HEK293T (cell line): ENCODE measurements around the gene DNAJC5.

Experiments
- BHLHE40 ChIP-seq: fragments of 450-650 bp; IDR thresholded peaks from 2 replicates; pipeline ENCODE4 v1.6.1; 2016; ENCODE audit warnings: mild to moderate bottlenecking, moderate library complexity, borderline replicate concordance
- ELF4 ChIP-seq: fragments of 450-650 bp; IDR thresholded peaks from 2 replicates; pipeline ENCODE4 v1.6.1; 2017; ENCODE audit warnings: antibody characterized with exemption
- FOXA1 ChIP-seq: fragments of 450-650 bp; IDR thresholded peaks from 2 replicates; pipeline ENCODE4 v1.6.1; 2016; ENCODE audit warnings: mild to moderate bottlenecking
- FOXK2 ChIP-seq: fragments of 450-650 bp; IDR thresholded peaks from 2 replicates; pipeline ENCODE4 v1.6.1; 2016; ENCODE audit warnings: mild to moderate bottlenecking
- FOXM1 ChIP-seq: fragments of 450-650 bp; IDR thresholded peaks from 2 replicates; pipeline ENCODE4 v1.6.1; 2017; ENCODE audit warnings: mild to moderate bottlenecking, borderline replicate concordance
- HDGF ChIP-seq: fragments of 450-650 bp; IDR thresholded peaks from 2 replicates; pipeline ENCODE4 v1.6.1; 2017; ENCODE audit warnings: antibody characterized with exemption, borderline replicate concordance
- NFRKB ChIP-seq: fragments of 450-650 bp; IDR thresholded peaks from 2 replicates; pipeline ENCODE4 v1.6.1; 2016; ENCODE audit warnings: mild to moderate bottlenecking, moderate library complexity
- SP1 ChIP-seq: fragments of 450-650 bp; IDR thresholded peaks from 2 replicates; pipeline ENCODE4 v1.6.1; 2017
- SUZ12 ChIP-seq: fragments of 450-650 bp; IDR thresholded peaks from 2 replicates; pipeline ENCODE4 v1.6.1; 2016; ENCODE audit warnings: mild to moderate bottlenecking
- TARDBP ChIP-seq: fragments of 450-650 bp; IDR thresholded peaks from 2 replicates; pipeline ENCODE4 v1.6.1; 2016
- ZNF384 ChIP-seq: fragments of 450-650 bp; IDR thresholded peaks from 2 replicates; pipeline ENCODE4 v1.6.1; 2016
- TF ChIP-seq, protein P1 (sequence below): fragments of 450-650 bp; IDR thresholded peaks from 2 replicates; pipeline ENCODE4 v1.6.1; 2016

DNA sequence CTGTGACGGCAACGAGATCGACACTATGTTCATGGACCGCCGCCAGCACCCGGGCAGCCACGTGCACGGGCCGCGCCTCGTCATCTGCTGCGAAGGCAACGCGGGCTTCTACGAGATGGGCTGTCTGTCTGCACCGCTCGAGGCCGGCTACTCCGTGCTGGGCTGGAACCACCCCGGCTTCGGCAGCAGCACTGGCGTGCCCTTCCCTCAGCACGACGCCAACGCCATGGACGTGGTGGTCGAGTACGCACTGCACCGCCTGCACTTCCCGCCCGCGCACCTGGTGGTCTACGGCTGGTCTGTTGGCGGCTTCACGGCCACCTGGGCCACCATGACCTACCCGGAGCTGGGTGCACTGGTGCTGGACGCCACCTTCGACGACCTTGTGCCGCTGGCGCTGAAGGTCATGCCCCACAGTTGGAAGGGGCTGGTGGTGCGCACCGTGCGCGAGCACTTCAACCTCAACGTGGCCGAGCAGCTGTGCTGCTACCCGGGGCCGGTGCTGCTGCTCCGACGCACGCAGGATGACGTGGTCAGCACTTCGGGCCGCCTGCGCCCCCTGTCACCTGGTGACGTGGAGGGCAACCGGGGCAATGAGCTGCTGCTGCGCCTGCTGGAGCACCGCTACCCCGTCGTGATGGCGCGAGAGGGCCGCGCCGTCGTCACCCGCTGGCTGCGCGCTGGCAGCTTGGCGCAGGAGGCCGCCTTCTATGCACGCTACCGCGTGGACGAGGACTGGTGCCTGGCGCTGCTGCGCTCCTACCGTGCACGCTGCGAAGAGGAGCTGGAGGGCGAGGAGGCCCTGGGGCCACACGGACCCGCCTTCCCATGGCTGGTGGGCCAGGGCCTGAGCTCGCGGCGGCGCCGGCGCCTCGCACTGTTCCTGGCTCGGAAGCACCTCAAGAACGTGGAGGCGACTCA lies 32.7 kb upstream of the DNAJC5 start:
- TF ChIP-seq SP1 (no peak), SUZ12 (no peak), TARDBP (no peak), FOXM1 (no peak), BHLHE40 (no peak), FOXK2 (no peak), ELF4 (no peak), FOXA1 (no peak), NFRKB (no peak), ZNF384 (no peak), HDGF (no peak)
- TF ChIP-seq, protein P1, sequence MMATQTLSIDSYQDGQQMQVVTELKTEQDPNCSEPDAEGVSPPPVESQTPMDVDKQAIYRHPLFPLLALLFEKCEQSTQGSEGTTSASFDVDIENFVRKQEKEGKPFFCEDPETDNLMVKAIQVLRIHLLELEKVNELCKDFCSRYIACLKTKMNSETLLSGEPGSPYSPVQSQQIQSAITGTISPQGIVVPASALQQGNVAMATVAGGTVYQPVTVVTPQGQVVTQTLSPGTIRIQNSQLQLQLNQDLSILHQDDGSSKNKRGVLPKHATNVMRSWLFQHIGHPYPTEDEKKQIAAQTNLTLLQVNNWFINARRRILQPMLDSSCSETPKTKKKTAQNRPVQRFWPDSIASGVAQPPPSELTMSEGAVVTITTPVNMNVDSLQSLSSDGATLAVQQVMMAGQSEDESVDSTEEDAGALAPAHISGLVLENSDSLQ: no peak
